GM18511 (cell line): ENCODE data around the gene OR5C1.
"Not testable (repeated sequence)": the region's sequence is repeated elsewhere in the genome, so short reads cannot be mapped to it uniquely, and the experiment has no call there.

Source experiments
- ATAC-seq: cut with Tn5 transposase; IDR thresholded peaks from one replicate; pipeline ENCODE4 v1.9.1; 2021; ENCODE audit warnings: mild to moderate bottlenecking, moderate library complexity; ENCODE audit not compliant: unreplicated experiment

The OR5C1 gene

GRCh38 chr9:122810306-122810946 is 21.7 kb downstream of the OR5C1 start:
- peak; percentile 88 for ATAC-seq

- no peak for ATAC-seq
Measured at GRCh38 chr9:122812736-122813135, 24.0 kb downstream of the OR5C1 start.

- no peak for ATAC-seq
Measured at GRCh38 chr9:122814545-122814944, 25.8 kb downstream of the OR5C1 start.

- ATAC-seq = no peak
Measured at GRCh38 chr9:122815544-122815943, 26.8 kb downstream of the OR5C1 start.

- no peak for ATAC-seq
Measured at GRCh38 chr9:122816163-122816867, 27.6 kb downstream of the OR5C1 start.

- no peak for ATAC-seq
Measured at GRCh38 chr9:122819326-122819725, 30.6 kb downstream of the OR5C1 start.

GRCh38 chr9:122819791-122820489 is 31.2 kb downstream of the OR5C1 start:
- no peak for ATAC-seq

- ATAC-seq = no peak
Measured at GRCh38 chr9:122820490-122820845, 31.7 kb downstream of the OR5C1 start.

- no peak for ATAC-seq
Measured at GRCh38 chr9:122821278-122821943, 32.7 kb downstream of the OR5C1 start.

GRCh38 chr9:122822056-122822455 is 33.3 kb downstream of the OR5C1 start:
- ATAC-seq = no peak

- ATAC-seq = no peak
Measured at GRCh38 chr9:122822938-122823337, 34.2 kb downstream of the OR5C1 start.

GRCh38 chr9:122827761-122828093 is 39.0 kb downstream of the OR5C1 start:
- peak; percentile 9 for ATAC-seq

- ATAC-seq = not testable (repeated sequence)
Measured at GRCh38 chr9:122828965-122829284, 40.2 kb downstream of the OR5C1 start.

- no peak for ATAC-seq
Measured at GRCh38 chr9:122832194-122832593, 43.5 kb downstream of the OR5C1 start.

- no peak for ATAC-seq
Measured at GRCh38 chr9:122835313-122835731, 46.6 kb downstream of the OR5C1 start.

GRCh38 chr9:122837266-122837850 is 48.6 kb downstream of the OR5C1 start:
- no peak for ATAC-seq

- ATAC-seq = not testable (repeated sequence)
Measured at GRCh38 chr9:122838441-122838840, 49.7 kb downstream of the OR5C1 start.
